Bone marrow (tissue), 2 donors: Measurements from ENCODE around the gene STIP1.
A peak's percentile ranks its signal among the peaks of the same experiment; 100 is the strongest.

Experiments used
- DNase-seq, 2 donors: peaks; one replicate each; lab custom pipeline; 2025; lab: John Stamatoyannopoulos, UW

STIP1 gene

GRCh38 chr11:64223001-64223651 is 37.2 kb downstream of the STIP1 start:
- no peak for DNase-seq

GRCh38 chr11:64224151-64224890 is 38.4 kb downstream of the STIP1 start:
- DNase-seq = no peak

- no peak for DNase-seq
Observed at GRCh38 chr11:64224891-64225607, 39.1 kb downstream of the STIP1 start.

GRCh38 chr11:64225608-64226506 is 39.9 kb downstream of the STIP1 start, which contains the start of the genes NUDT22 and TRPT1:
TSS of gene NUDT22 (plus strand) at chr11:64226274. CDS start at chr11:64226653, 379 bp downstream.
TSS of gene TRPT1 (minus strand) at chr11:64226186. CDS start at chr11:64225860, 326 bp downstream.
- DNase-seq = peak; percentile 74 to 79

- DNase-seq = no peak
Observed at GRCh38 chr11:64226507-64227051, 40.6 kb downstream of the STIP1 start.

- DNase-seq = no peak
Observed at GRCh38 chr11:64227405-64227956, 41.5 kb downstream of the STIP1 start.

- no peak for DNase-seq
Observed at GRCh38 chr11:64229090-64229743, 43.2 kb downstream of the STIP1 start.

GRCh38 chr11:64229744-64230170 is 43.8 kb downstream of the STIP1 start:
- no peak for DNase-seq

- DNase-seq = peak; percentile 63 to 75
Observed at GRCh38 chr11:64230171-64230984, 44.4 kb downstream of the STIP1 start, which contains the start of gene DNAJC4. TSS of gene DNAJC4 (plus strand) at chr11:64230548. CDS start at chr11:64230855, 307 bp downstream.

- DNase-seq = no peak
Observed at GRCh38 chr11:64230985-64231365, 45.0 kb downstream of the STIP1 start.

GRCh38 chr11:64231546-64231945 is 45.6 kb downstream of the STIP1 start:
- DNase-seq = no peak

- DNase-seq = no peak
Observed at GRCh38 chr11:64232182-64232966, 46.4 kb downstream of the STIP1 start.

- no peak for DNase-seq
Observed at GRCh38 chr11:64232967-64233315, 47.0 kb downstream of the STIP1 start.

- DNase-seq = no peak
Observed at GRCh38 chr11:64233913-64234586, 48.1 kb downstream of the STIP1 start, which contains the start of gene VEGFB. TSS of gene VEGFB (plus strand) at chr11:64234584. CDS start at chr11:64234834, 250 bp downstream.

- no peak for DNase-seq
Observed at GRCh38 chr11:64234647-64235379, 48.8 kb downstream of the STIP1 start.

- no peak for DNase-seq
Observed at GRCh38 chr11:64235437-64236161, 49.6 kb downstream of the STIP1 start.

GRCh38 chr11:64237484-64237951 is 51.5 kb downstream of the STIP1 start:
- DNase-seq = no peak
